ENCODE measurements around the gene SYTL3.
"Not testable (repeated sequence)": the region's sequence is repeated elsewhere in the genome, so short reads cannot be mapped to it uniquely, and the experiment has no call there.

The SYTL3 gene

GRCh38 chr6:158697811-158698210 lies 48.0 kb downstream of the SYTL3 start:
- no peaks in the 10 kb centered on the region for H4K20me1 ChIP-seq (ENCODE audit: insufficient read depth, low read length, poor library complexity, severe bottlenecking)
- no peak overlapping the region for H3K9ac ChIP-seq (ENCODE audit: low read depth, low read length, poor library complexity, severe bottlenecking)
- H3K9me2 ChIP-seq (replicated peaks; ENCODE audit: low read depth, low read length), result no peaks in the 10 kb centered on the region
- no peaks in the 10 kb centered on the region for H3F3A ChIP-seq (ENCODE audit: low read depth)
- no peaks in the 10 kb centered on the region for H3K27me3 ChIP-seq (ENCODE audit: insufficient read depth, low read length, poor library complexity, severe bottlenecking)
- H3K4me2 ChIP-seq (ENCODE audit: low read depth, low read length, poor library complexity, severe bottlenecking), result no peak overlapping the region
- H3K4me1 ChIP-seq (ENCODE audit: insufficient read depth, low read length, poor library complexity, severe bottlenecking), result no peaks in the 10 kb centered on the region
- H3K79me2 ChIP-seq (ENCODE audit: insufficient read depth, low read length), result no peaks in the 10 kb centered on the region
- TF ChIP-seq, protein P1, sequence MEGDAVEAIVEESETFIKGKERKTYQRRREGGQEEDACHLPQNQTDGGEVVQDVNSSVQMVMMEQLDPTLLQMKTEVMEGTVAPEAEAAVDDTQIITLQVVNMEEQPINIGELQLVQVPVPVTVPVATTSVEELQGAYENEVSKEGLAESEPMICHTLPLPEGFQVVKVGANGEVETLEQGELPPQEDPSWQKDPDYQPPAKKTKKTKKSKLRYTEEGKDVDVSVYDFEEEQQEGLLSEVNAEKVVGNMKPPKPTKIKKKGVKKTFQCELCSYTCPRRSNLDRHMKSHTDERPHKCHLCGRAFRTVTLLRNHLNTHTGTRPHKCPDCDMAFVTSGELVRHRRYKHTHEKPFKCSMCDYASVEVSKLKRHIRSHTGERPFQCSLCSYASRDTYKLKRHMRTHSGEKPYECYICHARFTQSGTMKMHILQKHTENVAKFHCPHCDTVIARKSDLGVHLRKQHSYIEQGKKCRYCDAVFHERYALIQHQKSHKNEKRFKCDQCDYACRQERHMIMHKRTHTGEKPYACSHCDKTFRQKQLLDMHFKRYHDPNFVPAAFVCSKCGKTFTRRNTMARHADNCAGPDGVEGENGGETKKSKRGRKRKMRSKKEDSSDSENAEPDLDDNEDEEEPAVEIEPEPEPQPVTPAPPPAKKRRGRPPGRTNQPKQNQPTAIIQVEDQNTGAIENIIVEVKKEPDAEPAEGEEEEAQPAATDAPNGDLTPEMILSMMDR (conservative IDR thresholded peaks at IDR 0.05; ENCODE audit: low read length), result no peak
- no peak for TF ChIP-seq EZH2phosphoT487 (IDR thresholded peaks at IDR 0.05; ENCODE audit: borderline replicate concordance)
- H3K4me3 ChIP-seq (ENCODE audit: low read length, poor library complexity, severe bottlenecking), result no peak overlapping the region
- no peaks in the 10 kb centered on the region for H3K36me3 ChIP-seq (ENCODE audit: insufficient read depth, low read length)
- H2AFZ ChIP-seq (ENCODE audit: low read length), result no peak overlapping the region
- no peaks in the 10 kb centered on the region for H3K9me3 ChIP-seq (ENCODE audit: insufficient read depth, low read depth, low read length)

- Histone ChIP-seq H3K27me3 (ENCODE audit: insufficient read depth, low read length, poor library complexity, severe bottlenecking) (no peaks in the 10 kb centered on the region), H3K4me3 (ENCODE audit: low read length, poor library complexity, severe bottlenecking) (no peak overlapping the region), H2AFZ (ENCODE audit: low read length) (no peak overlapping the region), H3K9me2 (replicated peaks; ENCODE audit: low read depth, low read length) (no peaks in the 10 kb centered on the region), H3K36me3 (ENCODE audit: insufficient read depth, low read length) (no peaks in the 10 kb centered on the region), H4K20me1 (ENCODE audit: insufficient read depth, low read length, poor library complexity, severe bottlenecking) (no peaks in the 10 kb centered on the region), H3K4me2 (ENCODE audit: low read depth, low read length, poor library complexity, severe bottlenecking) (no peak overlapping the region), H3K79me2 (ENCODE audit: insufficient read depth, low read length) (no peaks in the 10 kb centered on the region), H3F3A (ENCODE audit: low read depth) (no peaks in the 10 kb centered on the region), H3K9ac (ENCODE audit: low read depth, low read length, poor library complexity, severe bottlenecking) (no peak overlapping the region), H3K9me3 (ENCODE audit: insufficient read depth, low read depth, low read length) (no peaks in the 10 kb centered on the region), H3K4me1 (ENCODE audit: insufficient read depth, low read length, poor library complexity, severe bottlenecking) (no peaks in the 10 kb centered on the region)
- TF ChIP-seq, protein P1 (conservative IDR thresholded peaks at IDR 0.05; ENCODE audit: low read length), result no peak
Measured at GRCh38 chr6:158698931-158699330, 49.1 kb downstream of the SYTL3 start.

DNA sequence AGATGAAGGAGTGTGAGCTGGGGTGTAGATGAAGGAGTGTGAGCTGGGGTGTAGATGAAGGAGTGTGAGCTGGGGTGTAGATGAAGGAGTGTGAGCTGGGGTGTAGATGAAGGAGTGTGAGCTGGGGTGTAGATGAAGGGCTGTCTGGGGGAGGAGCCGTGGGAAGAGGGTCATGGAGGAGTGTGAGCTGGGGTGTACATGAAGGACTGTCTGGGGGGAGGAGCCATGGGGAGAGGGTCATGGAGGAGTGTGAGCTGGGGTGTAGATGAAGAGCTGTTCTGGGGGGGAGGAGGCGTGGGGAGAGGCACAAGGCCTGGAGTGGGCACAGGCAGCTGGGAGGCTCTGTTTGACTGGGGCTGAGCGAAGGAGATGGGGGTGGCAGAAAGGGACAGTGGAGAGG lies 51.4 kb downstream of the SYTL3 start:
- not testable (repeated sequence) for H3K9ac ChIP-seq (ENCODE audit: low read depth, low read length, poor library complexity, severe bottlenecking); H3K4me2 ChIP-seq (ENCODE audit: low read depth, low read length, poor library complexity, severe bottlenecking); H2AFZ ChIP-seq (ENCODE audit: low read length)

GRCh38 chr6:158703111-158703836 lies 53.4 kb downstream of the SYTL3 start:
- Histone ChIP-seq H3F3A (ENCODE audit: low read depth) (no peaks in the 10 kb centered on the region), H3K4me2 (ENCODE audit: low read depth, low read length, poor library complexity, severe bottlenecking) (no peak overlapping the region), H2AFZ (ENCODE audit: low read length) (no peak overlapping the region), H3K36me3 (ENCODE audit: insufficient read depth, low read length) (no peaks in the 10 kb centered on the region), H3K9ac (ENCODE audit: low read depth, low read length, poor library complexity, severe bottlenecking) (no peak overlapping the region), H3K9me3 (ENCODE audit: insufficient read depth, low read depth, low read length) (no peaks in the 10 kb centered on the region), H3K4me1 (ENCODE audit: insufficient read depth, low read length, poor library complexity, severe bottlenecking) (no peaks in the 10 kb centered on the region), H3K9me2 (replicated peaks; ENCODE audit: low read depth, low read length) (no peaks in the 10 kb centered on the region), H3K27me3 (ENCODE audit: insufficient read depth, low read length, poor library complexity, severe bottlenecking) (no peaks in the 10 kb centered on the region), H4K20me1 (ENCODE audit: insufficient read depth, low read length, poor library complexity, severe bottlenecking) (no peaks in the 10 kb centered on the region), H3K79me2 (ENCODE audit: insufficient read depth, low read length) (no peaks in the 10 kb centered on the region), H3K4me3 (ENCODE audit: low read length, poor library complexity, severe bottlenecking) (no peak overlapping the region)
- TF ChIP-seq, protein P1 (conservative IDR thresholded peaks at IDR 0.05; ENCODE audit: low read length), result no peak
- no peak for TF ChIP-seq EZH2phosphoT487 (IDR thresholded peaks at IDR 0.05; ENCODE audit: borderline replicate concordance)

More for the DNA sequence above, 51.4 kb downstream of the SYTL3 start:
- not testable (repeated sequence) for H3K36me3 ChIP-seq (ENCODE audit: insufficient read depth, low read length); H3F3A ChIP-seq (ENCODE audit: low read depth); H3K9me2 ChIP-seq (replicated peaks; ENCODE audit: low read depth, low read length); H3K79me2 ChIP-seq (ENCODE audit: insufficient read depth, low read length); H3K27me3 ChIP-seq (ENCODE audit: insufficient read depth, low read length, poor library complexity, severe bottlenecking); H3K9me3 ChIP-seq (ENCODE audit: insufficient read depth, low read depth, low read length); H4K20me1 ChIP-seq (ENCODE audit: insufficient read depth, low read length, poor library complexity, severe bottlenecking); H3K4me3 ChIP-seq (ENCODE audit: low read length, poor library complexity, severe bottlenecking); H3K4me1 ChIP-seq (ENCODE audit: insufficient read depth, low read length, poor library complexity, severe bottlenecking)
